Eye (tissue), 1 donor: ENCODE data around the gene FNIP2.
"Not testable (repeated sequence)": the region's sequence is repeated elsewhere in the genome, so short reads cannot be mapped to it uniquely, and the experiment has no call there.

Experiments used
- DNase-seq: peaks from one replicate; pipeline ENCODE4 v3.0.0-alpha.2; 2015

The FNIP2 gene

DNA sequence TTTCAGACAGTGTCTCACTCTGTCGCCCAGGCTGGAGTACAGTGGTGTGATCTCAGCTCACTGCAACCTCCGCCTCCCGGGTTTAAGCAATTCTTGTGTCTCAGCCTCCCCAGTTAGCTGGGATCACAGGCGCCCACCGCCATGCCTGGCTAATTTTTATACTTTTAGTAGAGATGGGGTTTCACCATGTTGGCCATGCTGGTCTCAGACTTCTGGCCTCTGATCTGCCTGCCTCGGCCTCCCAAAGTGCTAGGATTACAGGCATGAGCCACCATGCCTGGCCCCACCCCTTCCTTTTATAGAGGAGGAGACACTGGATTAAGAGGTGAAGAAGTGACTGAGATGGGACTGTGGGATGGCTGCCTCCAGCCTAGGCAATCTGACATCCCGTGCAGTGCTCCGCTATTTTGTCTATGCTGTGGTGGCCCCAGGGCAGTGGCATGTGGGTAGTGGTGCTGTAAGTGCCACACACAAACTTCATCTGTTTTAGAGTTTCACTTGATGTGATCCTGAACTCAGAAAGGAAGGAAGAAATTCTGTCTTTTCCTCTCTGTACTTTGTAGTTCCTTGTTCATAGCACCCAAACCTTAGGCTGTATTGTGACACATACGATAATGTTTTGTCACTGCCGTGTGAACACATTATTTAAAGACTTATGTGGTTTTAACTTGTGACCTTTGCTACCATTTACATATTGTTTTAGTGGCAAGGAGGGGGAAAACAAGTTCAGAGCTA is 48.9 kb downstream of the FNIP2 start:
- DNase-seq = no peak

DNA sequence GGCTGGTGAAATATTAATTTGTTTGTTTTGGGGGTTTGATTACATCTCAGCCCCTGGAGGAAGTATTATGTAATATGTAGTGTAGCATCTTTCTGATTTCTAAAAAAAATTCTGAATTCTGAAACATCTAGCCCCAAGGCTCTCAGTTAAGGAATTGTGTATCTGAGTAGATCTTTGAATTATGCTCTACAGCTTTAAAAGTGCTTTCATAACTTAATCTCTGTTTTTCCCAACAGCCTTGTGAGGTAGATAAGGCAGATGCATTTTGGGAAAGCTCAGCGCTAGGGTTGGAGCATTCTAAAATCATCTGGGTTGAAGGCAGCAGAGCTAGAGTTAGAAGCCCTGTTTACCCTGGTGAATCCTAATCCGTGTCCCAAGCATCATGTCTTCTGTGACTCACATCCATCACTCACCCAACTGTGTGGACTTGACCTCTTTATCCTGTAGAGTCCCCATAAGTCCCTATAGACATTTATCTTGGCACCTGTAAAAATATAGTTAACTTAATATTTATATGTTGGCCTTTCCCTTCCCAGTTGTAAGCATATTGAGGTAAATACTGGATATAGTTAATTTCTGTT is 49.8 kb downstream of the FNIP2 start:
- DNase-seq = no peak

DNA sequence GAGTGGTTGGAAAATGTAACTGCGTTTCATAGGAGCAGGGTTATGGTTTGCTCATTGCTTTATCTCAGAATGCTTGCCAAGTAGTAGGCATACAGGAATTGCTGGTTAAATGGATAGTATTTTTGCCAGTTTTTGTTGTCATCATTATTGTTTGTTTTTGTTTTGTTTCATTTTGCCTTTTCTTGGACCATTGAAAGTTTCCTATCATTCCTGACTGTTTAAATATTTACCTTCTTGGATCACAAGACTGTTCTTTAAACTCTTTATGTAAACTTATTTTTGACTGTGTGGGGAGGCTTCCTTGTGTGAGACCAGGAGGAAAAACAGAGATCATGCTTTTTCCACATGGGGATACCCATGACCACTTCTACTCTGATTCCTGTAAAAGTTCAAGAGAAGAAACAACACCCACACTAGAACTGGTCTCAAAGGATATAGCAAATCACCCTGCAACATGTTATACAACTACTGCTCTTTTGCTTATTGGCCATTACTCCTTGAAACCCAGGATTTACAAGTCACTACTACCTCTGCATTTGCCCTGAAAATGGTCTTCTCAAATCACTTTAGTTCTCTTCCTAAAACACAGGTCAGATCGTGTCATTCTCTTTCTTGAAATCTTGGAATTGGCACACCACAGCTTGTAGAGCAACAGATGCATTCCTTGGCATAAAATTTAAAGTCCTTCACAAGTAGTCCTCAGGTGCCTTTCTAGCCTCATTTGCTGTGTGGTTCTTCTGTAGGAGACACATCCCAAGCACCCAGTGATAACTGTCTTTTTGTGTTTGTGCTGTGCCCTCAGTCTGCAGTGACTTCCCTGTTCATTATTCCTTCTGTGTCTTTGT is 51.3 kb downstream of the FNIP2 start:
- DNase-seq = no peak

DNA sequence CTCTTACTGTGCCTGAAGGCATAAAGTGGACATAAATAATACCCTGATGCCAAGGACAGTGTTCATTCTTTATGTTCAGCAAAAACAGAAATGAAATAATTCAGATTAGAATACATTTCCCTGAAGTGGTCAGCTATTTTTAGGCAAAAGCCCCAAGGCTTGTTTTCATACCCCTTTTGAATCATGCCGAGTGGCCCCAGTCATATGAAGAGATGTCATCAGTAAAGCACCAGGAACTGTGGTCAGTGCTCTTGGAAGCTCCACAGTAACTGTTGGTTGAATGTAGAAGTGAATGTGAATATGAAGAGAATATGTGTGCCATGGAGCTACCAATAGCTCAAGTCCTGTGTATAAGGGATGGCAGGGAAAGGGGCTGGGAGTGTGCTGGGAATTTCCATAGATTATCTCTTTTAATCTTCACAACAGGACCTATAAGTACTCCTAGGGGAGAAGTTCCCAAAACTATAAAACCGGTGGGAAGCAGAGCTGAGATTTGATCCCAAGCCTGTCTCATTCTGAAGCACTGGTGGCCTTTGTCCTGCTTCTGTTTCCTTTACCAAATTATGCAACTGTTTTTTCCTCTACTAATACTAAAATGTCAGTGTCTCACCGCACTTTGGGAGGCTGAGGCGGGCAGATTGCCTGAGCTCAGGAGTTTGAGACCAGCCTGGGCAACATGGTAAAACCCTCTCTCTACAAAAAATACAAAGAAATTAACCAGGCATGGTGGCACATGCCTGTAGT is 52.6 kb downstream of the FNIP2 start:
- no peak for DNase-seq

DNA sequence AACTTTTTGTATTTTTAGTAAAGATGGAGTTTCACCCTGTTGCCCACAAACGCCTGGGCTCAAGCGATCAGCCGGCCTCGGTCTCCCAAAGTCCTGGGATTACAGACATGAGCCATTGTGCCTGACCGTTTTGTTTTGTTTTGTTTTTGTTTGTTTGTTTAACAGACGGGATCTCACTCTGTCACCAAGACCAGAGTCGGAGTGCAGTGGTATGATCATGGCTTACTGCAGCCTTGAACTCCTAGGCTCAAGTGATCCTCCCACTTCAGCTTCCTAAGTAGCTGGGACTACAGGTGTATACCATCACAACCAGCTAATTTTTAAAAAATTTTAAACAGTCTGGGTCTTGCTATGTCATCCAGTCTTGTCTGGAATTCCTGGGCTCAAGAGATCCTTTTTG is 53.5 kb downstream of the FNIP2 start:
- no peak for DNase-seq

DNA sequence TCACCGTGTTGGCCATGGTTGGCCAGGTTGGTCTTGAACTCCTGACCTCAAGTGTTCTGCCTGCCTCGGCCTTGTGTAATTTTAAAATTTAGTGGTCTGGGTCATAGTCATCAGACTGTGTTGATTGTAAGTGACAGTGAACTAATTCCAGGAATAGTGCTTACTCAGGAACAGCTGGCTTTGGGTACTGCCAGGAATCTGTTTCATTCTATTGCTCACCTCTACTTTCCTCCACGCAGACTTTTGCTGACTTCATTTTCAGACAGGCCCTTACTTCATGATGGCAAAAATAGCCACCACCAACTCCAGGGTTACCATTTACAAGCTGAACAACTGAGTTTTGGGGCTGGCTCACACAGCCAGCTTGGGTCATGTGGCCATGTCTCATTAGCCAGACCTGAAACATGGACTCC is 54.6 kb downstream of the FNIP2 start:
- no peak for DNase-seq

DNA sequence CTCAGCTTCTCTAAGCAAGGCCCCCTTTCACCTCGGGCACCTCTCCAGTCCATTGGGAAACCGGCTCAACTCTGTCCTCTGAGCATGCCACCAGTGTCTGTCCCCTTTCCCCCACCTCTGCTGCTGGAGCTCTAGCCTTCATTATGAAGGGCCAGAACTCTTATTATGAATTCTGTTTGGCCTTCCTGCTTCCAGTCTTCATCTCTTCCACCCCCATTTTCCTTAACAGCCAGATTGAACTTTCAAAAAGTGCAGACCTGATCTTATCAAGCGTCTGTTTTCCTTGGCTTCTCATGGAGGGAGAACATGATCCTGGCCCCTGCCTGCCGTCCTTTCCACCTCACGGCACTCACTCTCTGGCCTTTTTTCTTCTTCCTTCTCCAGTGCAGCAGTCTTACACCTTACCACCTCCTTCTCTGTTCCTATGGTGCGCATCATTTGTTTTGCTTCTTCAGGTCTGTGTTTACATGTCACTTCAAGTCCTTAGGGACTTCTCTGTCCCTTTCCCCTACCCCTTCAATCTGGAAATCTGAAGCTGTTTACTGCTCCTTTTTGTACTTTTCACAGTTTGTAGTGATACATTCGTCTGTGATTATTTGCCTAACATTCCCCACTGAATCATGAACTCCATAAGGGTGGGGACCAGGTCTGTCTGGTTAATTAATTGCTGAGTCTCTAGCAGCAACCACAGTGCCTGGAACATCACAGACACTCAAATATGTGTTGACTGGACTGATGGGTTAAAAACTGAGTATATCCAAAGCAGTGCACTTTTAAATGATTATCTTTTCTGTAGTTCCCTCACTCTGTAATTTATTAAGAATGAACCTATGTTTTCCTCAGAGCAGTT is 55.8 kb downstream of the FNIP2 start:
- DNase-seq = peak; percentile 26

DNA sequence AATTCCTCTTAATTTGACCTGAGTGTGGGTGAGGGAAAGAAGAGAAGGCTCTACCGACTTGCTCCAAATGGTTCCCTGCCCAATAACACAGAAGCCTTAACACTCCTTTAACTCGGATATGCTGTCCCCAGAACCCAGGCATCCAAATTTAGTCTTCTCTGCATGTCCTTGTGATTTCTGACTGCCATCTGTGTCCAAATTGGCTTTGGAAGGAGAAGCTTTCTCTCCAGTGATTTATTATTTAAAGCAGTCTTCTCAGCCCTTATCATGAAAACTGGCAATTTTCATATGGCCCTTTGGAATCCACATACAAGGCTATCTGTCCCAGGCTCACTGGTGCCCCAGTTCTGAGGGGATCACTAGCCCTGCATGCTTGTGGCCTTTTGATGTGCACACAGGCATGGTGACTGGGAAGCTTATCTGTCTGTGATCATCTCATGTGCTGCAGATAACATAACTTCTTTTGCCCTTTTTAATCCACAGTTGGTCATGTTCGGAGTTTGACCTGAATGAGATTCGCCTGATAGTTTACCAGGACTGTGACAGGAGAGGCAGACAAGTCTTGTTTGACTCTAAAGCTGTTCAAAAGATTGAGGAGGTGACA is 56.7 kb downstream of the FNIP2 start:
- DNase-seq = no peak

DNA sequence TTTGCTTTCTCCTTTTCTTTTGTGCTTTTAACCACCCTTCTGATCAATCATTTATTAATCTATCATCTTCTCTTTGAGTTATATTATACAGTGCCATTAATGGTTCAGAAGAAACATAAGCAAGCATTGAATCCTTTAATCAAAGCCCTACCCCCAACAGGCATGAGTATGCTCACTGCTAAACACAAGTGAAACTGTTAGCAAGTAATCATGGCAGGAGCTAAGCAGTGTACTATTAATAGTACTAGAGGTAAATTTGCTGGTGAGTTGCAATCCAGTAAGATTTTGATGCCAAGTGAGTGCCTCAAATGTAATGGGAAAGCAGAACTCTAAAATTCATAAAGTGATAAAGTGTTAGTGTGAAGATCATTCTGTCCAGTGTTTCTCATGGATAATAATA is 57.2 kb downstream of the FNIP2 start:
- DNase-seq = no peak

DNA sequence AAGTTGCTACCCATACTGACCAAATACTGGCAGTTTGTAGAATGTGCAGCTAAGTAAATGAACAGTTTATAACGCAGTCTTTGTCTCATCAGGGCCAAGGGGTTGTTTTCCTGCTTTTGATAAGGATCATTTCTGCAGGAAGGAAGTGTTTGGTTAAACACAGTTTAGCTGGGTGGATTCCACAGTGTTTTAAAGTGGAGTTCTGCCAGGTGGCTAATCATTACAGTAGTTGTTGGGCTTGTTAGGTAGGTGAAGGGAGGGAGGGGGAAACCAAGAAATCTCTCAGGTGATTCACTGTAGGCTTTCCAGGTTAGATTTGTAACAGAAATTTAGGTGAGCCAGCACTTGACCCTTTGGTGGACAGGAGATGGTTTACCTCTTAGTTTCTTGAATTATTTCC is 58.1 kb downstream of the FNIP2 start:
- no peak for DNase-seq

DNA sequence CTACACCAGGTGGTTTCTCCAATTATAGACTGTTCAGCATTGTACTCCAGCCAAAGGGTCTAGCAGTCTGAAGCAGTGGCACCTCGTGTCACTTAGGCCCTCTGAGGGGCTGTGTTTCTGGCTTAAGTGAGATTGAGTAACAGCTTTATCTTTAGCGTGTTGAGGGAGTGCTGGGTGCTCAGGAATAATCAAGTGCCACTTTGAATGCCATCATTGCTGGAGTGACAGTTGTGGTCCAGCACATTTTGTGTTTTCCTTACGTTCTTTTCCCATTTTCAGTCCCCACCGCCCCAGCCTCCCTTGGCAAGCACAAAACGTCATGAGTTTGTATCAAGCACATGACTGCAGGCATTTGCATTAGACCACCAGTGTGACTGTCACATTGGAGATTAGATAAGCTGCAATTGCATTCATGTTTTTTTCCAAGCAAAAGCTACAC is 58.7 kb downstream of the FNIP2 start:
- DNase-seq = no peak

DNA sequence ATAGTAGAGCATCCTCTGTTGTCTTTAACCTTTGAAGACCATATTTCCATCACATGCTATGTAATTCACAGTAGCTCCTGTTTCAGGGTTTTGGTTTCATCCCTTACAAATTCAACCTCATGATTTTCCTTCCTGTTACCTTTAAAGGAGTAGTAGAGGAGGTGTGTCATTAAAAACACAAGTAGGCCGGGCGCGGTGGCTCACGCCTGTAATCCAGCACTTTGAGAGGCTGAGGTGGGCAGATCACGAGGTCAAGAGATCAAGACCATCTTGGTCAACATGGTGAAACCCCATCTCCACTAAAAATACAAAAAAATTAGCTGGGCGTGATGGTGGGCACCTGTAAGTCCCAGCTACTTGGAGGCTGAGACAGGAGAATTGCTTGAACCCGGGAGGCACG is 59.3 kb downstream of the FNIP2 start:
- DNase-seq = not testable (repeated sequence)

DNA sequence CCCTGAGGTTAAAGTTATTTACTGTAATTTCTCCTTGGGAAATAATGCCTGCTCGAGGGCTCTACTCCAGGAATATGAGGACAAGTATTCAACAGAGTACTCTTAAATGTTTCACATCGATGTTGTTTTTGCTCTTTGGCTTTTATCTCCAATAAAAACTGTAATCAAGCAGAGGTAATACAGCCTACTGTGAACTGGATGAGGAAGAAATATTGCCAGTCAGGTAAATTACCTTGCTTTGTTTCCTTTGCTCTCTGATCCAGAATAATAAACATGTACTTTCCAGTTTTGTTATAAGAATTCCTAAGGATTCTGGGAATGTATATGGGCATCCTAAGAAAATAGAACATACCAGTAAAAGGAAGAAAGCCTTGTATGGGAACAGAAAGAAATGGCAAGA is 60.4 kb downstream of the FNIP2 start:
- no peak for DNase-seq

DNA sequence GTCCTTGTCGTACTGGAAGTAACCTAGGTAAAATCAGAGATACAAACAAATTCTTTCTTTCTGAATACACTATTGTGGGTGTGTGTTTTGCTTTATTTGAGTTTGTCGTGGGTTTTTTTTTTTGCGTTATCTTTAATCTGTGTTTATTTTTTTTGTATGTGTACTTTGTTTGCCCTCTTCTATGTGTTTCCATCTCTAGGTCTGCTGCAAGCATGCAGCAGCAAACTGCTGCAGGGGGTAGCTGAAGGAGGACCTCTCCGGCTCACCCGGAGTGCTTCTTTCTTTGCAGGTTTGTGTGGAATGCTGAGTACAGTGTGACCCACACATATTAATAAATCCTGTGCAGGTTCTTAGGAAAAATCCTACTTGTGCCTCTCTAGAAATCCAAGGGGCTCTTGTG is 64.8 kb downstream of the FNIP2 start:
- DNase-seq = no peak

DNA sequence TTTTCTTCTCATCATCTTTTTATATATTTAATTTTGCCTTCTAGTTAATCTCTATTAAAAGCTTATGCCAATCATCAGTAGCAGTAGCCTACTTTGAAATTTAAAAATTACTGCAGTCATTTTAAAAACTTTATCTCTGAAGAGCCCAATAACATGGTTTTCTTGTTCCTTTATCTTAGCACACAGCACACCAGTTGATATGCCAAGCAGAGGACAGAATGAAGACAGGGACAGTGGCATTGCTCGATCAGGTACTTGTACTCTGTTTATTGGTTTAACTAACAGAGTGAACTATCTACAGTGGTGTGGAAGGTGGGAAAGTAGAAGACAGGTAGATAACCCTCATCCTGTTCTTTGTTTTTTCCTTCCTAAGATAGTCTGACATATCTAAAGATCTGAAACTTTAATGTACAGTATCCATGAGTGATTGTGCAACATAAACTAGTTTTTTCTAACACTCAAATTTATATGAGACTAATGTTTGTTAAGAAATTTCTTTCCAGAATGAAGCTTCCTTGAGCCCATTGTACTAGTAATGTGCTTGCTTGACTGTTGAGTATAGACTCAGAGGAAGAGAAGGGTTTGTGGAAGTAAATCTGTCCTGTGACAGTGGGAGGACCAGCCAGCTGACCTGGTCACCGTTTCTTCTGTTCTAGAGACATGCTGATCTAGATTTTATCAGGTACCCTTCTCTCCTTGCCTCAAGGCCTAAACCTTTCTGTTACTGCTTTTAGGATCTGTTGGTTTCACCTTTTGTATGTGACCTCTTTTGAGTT is 66.6 kb downstream of the FNIP2 start:
- DNase-seq = no peak

DNA sequence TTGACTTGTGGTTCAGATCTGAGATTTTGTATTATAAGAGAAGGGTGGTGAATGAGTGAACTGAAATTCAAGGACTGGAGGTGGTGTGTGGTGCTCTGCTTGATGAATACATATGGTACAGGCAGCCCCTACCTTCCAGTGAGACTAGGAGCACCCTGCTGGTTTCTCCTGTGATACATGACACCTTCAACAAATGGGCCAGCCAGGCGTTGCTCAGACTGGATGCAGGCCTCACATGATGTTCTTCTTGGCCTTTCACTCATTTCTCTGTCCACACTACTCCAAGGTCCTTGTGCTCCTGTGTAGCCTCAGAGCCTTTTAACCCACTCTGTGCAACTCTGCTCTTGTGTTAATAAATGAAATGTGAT is 67.2 kb downstream of the FNIP2 start:
- DNase-seq = no peak

DNA sequence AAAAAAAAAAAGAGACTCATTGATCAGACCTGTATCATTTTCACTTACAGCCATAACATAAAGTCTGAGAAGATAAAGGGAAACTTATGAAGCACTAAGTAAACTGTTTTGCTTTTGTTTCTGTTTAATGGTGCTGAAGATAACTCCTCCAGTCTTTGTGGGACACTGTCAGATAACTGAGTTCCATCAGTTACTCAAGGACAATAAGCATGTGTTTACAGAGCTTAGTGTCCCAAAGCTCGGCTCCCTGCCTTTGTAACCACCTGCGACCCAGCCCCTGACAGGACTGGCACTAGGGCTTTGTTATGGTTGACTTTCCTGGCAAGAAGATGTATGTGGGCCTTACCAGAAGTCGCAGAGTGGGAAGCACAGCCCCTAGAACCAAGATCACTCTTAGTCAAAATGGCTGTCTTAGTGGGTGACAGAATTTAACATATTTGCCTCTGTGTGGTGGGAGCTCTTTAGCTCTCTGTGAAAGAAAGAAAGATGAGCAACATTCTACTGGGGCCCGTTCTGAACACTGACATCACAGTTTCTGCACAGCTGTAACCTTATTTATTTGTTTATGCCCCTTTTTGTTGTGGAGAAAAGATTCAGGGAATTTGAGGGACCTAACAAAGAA is 68.1 kb downstream of the FNIP2 start:
- no peak for DNase-seq

DNA sequence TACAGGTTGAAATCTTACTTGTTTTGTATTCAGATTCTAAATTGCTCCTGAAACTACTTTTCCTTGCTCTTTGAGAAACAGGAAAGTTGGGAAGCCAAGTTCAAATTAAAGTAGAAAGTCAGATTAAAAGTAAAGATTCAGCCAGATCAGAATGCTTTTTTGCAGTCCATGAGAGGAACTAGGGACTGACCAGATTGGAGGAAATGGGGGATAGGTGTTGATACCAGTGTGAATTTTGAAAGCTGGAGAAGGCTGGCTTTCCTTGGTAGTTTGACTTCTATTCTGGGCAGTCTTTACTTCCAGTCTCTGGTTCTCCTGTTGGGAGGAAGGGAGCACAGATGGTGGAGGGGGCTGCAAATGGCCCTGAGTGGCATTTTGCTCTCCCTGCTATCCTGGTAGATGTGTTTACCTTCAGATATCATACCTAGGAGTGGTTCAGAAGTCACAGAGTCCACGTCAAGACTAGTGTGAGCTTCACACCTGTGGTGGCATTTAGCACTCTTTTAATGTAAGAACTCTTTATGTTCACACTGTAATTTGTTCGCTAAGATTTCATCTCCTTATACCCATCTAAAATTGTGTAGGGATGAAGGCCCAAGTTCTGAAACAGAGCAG is 68.8 kb downstream of the FNIP2 start:
- no peak for DNase-seq

DNA sequence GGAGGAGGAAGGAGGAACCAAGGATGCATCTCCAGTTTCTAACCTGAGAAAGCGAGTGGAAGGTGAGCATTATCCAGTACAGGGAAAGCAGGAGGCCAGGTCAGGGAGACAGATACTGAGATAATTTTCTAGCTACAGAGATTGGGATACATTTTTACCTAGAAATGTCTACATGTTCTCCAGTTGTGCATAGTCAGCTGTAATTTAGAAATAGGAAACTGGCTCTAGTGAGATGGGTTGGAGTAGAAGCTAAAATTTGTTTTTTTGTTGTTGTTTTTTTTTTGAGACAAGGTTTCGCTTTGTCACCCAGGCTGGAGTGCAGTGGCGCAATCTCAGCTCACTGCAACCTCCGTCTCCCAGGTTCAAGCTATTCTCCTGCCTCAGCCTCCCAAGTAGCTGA is 71.3 kb downstream of the FNIP2 start:
- no peak for DNase-seq

DNA sequence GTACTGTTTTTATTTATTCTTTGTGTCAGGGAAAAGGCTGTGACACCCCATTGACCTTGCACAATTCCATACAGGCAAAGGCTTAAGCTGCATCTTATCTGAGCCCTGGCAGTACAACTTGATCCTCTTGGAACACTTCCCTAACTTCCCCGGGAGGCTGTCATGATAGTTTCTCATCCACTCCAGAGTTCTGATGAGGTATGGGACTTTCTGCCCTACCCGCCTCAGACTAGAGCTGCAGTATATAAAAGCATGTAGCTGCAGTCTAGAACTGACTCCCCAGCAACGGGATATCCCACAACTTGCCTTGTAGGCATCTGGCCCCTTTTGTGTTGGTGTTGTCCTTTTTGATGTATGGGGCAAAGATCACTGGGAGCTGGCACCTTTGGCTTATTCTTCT is 72.7 kb downstream of the FNIP2 start:
- no peak for DNase-seq
